ENCODE data around the gene LIMS1. TPM values are rescaled to one million over a fixed set of nuclear protein-coding genes. Genes with fewer than 3 reads are reported as not detected.
"Not testable (repeated sequence)": the region's sequence is repeated elsewhere in the genome, so short reads cannot be mapped to it uniquely, and the experiment has no call there.

Gene LIMS1, protein sequence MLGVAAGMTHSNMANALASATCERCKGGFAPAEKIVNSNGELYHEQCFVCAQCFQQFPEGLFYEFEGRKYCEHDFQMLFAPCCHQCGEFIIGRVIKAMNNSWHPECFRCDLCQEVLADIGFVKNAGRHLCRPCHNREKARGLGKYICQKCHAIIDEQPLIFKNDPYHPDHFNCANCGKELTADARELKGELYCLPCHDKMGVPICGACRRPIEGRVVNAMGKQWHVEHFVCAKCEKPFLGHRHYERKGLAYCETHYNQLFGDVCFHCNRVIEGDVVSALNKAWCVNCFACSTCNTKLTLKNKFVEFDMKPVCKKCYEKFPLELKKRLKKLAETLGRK
- total RNA-seq, result 185 and 201 TPM in 2 replicates
- polyA plus RNA-seq (2012), result 112 TPM

- peak; percentile 88 for DNase-seq (ENCODE audit: low read depth)
Observed at GRCh38 chr2:108533832-108534583, at the start of gene LIMS1. TSS of gene LIMS1 (plus strand) at chr2:108534470. CDS start at chr2:108534563, 93 bp downstream.

DNA sequence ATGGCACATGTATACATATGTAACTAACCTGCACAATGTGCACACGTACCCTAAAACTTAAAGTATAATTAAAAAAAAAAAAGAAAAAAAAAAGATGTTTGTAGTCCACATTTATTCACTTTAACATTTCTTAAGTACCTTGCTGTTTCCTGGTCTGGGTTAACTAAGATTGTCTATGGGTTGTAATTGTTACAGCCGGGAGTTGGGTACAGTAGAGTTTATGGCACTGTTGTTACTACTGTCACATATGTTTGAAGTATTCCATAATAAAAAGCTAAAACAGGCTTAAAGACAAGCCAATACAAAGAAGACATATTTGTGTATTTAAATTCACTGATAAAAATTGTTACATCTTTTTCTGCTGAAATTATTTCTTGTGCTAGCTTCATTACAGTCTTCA lies 49.0 kb upstream of the LIMS1 start:
- DNase-seq (ENCODE audit: low read depth), result no peak

DNA sequence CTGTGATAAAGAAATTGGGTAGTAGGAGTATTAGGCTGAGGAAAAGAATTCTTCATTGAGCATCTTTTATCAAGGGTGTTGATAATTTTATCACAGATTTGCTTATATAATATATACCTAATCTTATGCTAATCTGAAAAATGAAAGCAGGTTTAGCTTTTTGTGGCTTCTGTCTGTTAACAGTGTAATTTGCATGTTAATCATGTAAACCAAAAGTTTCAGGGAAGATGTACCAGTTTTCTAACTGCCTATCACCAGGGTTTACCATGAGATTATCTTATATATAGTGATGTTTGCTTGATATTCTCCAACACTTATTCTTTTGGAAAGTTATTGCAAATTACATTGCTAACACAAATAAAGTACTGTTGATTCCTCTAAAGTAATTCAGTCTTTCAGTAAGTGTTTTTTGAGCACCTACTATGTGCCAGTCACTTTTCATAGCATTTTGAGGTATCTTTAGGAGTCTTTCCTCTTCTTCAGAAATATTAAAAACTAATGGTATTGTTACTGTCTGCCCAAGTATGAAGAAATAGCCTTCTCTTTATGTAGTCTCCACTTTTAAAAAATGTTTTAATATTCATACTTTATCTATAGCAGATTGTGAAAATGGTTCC lies 43.7 kb upstream of the LIMS1 start:
- DNase-seq (ENCODE audit: low read depth), result no peak

DNA sequence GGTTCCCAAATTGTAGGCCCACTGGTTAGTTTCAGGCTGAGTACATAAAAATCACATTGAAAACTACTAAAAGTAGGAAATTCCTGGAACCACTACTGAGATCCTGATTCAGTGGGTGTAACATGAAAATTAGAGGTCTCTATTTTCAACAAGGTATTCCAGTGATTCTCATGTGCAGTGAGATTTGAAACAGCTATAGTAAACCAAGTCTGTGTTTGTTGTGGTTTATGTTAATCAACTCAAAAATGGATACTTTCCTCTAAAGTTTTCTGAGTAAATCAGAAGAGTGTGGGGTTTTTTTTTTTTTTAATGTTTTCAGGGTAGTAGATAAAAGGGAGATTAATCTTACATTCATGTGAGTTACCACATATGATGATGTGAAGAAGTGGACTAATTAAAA lies 42.4 kb upstream of the LIMS1 start:
- DNase-seq (ENCODE audit: low read depth), result peak; percentile 1

DNA sequence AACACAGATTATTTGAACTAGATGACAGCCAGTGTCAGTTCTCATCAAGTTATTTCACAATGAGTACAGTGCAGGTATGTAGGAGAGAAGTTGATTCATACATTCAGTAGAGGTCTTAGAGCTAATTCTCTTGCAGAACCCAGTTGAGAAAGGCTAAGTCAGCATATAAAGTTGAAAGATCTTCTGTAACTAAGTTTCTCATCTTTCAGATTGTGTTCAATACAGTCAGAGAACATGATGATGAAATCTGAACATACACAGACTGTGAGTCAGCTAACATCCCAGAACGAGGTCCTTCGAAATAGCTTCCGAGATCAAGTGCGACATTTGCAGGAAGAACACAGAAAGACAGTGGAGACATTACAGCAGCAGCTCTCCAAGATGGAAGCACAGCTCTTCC lies 41.9 kb upstream of the LIMS1 start:
- DNase-seq (ENCODE audit: low read depth), result peak; percentile 73

DNA sequence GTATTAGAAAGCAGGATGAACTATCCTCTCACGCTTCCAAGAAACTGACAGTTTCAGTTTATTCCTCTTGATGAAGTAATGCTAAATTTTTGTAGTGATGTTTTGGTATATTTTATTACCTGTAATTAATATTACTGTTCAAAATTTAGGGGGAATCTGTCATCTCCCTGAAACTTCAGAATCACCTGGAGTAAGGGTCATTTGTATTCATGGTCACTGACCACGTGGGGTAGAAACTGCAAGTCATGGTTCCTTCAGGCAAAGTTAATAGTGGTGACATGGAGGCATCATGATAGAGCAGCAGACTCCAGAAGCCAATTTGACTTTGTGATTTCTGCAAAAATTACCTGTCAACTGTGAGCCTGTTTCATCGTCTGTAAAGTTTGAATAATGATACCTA lies 38.1 kb upstream of the LIMS1 start:
- DNase-seq (ENCODE audit: low read depth), result not testable (repeated sequence)

- peak; percentile 40 for DNase-seq (ENCODE audit: low read depth)
Observed at GRCh38 chr2:108507620-108508019, 26.6 kb upstream of the LIMS1 start.

GRCh38 chr2:108512431-108512830 lies 21.8 kb upstream of the LIMS1 start:
- not testable (repeated sequence) for DNase-seq (ENCODE audit: low read depth)

- not testable (repeated sequence) for DNase-seq (ENCODE audit: low read depth)
Observed at GRCh38 chr2:108514478-108514877, 19.8 kb upstream of the LIMS1 start.

- DNase-seq (ENCODE audit: low read depth), result not testable (repeated sequence)
Observed at GRCh38 chr2:108524688-108525087, 9.6 kb upstream of the LIMS1 start.

DNA sequence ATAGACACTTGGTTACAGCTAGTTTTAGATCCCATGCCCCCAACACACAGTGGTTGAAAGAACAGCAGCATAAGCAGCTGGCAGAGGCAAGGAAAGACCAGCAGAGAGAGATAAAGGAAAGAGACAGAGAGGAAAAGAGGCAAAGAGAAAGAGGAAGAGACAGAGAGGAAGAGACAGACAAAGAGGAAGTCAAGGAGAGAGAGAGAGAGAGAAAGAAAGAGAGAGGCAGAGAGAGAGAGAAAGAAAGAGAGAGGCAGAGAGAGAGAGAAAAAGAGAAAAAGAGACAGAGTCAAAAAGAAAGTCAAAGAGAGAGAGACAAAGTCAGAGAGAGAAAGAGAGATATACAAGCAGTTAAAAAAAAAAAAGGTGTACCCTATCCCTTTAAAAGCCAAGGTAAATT lies 9.0 kb upstream of the LIMS1 start:
- not testable (repeated sequence) for DNase-seq (ENCODE audit: low read depth)

DNA sequence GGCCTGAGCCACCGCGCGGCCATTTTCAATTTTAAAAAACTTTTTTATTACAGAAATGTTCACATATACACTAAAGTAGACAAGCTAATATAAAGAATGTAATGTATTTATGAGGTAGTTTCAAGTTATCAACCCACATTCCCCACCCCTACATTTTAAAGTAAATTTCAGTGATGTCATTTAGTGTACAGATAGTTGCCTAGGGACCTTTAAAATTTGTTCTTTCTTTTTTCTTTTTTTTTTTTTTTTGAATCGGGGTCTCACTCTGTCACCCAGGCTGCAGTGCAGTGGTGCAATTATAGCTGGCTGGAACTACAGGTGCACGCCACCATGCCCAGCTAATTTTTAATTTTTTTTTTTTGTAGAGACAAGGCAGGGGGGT lies 2.6 kb upstream of the LIMS1 start:
- DNase-seq (ENCODE audit: low read depth), result no peak

DNA sequence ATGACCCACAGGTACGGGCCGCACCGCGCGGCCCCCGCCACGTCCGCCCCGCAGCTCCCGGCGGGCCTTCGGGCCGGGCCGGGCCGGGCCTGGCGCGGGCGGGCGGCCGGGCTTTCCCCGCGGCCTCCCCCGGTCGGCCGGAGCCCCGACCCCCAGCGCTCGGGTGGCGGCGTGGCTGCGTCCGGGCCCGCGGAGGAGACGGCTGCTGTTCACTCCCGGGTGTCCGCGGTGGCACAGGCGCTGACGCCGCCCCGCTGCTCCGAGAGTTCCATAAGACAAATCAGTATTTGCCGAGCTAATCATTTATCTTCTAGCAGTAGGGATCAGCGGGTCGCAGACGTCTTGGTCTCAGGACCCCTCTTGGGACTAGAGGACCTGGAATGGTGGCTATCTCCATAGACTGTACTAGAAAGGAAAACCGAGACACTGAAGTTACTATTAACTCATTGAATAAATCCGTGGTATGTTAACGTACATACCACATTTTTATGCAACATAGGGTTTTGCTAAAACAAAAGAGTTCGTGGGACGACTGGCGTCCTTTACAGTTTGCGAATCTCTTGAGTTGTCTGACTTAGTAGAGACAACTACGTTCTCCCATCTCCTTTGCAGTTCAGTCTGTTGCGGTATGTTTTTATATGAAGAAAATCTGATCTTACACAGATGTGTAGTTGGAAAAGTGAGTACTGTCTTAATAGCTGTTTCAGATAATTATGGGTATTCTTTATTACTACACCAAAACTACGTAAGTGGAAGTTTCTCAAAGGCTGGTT lies 500 bp downstream of the LIMS1 start:
- peak; percentile 43 for DNase-seq (ENCODE audit: low read depth)

GRCh38 chr2:108535357-108535631 lies 1.0 kb downstream of the LIMS1 start:
- peak; percentile 40 for DNase-seq (ENCODE audit: low read depth)

GRCh38 chr2:108536133-108536780 lies 2.0 kb downstream of the LIMS1 start:
- DNase-seq (ENCODE audit: low read depth), result peak; percentile 58

DNA sequence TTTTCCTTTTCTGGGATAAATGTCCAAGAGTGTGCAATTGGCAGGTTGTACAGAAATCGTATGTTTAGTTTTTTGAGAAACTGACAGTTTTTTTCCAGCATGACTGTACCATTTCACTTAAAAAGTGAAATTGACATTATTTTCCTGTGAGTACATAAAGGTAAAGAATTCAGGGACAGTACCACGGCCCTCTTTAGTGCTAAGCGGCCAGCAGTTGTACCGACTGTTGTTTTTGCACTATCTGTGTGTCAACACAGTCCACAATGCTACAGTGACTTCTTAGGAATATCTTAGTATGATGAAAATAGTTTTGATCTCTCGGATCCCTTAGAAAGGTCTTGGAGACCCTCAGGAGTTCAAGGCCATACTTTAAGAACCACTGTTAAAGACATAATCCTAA lies 2.6 kb downstream of the LIMS1 start:
- no peak for DNase-seq (ENCODE audit: low read depth)

- no peak for DNase-seq (ENCODE audit: low read depth)
Observed at GRCh38 chr2:108538000-108538625, 3.8 kb downstream of the LIMS1 start.

DNA sequence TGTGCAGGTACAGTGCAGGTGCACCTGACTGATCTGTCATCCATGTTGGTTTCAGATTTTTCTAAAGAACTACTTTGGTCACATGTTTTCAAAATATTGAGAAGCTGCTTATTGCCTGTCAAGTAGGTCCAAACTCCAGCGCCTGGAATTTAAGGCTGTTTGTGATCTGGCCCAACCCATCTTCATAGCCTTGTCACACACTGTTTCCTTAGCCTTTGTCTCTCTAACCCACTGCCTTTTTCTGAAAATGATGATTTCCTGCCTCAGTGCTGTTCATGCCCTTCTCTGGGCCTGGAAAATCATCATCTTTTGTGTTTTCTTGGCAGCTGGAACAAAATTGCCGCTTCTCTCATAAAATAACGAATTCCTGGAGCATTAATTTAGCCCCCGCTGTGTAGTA lies 7.2 kb downstream of the LIMS1 start:
- DNase-seq (ENCODE audit: low read depth), result no peak

- DNase-seq (ENCODE audit: low read depth), result peak; percentile 43
Observed at GRCh38 chr2:108542071-108542470, 7.8 kb downstream of the LIMS1 start.

DNA sequence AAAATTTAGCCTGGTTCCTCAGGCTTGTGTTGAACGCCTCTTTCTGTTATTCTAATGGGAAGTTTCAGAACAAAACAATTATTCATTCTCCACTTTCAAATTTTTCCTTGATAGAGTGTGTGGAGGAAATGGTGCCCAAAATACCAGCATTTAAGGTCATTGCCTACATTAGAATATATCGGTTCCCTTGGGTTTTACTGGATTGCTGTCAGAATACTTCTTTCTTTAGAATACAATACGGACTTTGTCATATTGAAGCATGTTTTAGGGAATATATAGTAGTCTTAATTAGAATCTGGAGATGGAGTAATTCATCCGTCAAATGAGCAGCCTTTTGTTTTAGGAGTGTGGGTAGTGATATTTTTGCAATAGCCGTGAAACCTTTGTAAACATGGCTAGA lies 13.3 kb downstream of the LIMS1 start:
- DNase-seq (ENCODE audit: low read depth), result no peak
